ENCODE results near the gene RBFA.
"Not testable (repeated sequence)": the region's sequence is repeated elsewhere in the genome, so short reads cannot be mapped to it uniquely, and the experiment has no call there.

GRCh38 chr18:80011496-80012137 lies 22.6 kb upstream of the RBFA start:
- not testable (repeated sequence) for TF ChIP-seq NRF1 (conservative IDR thresholded peaks at IDR 0.05; ENCODE audit: low read depth, low read length); CREM (IDR thresholded peaks at IDR 0.05; ENCODE audit: low read depth)

Data from GM12878 (cell line).